Spleen (tissue), 11 donors: ENCODE data around the gene ZNF525. TPM values are rescaled to one million over a fixed set of nuclear protein-coding genes. Genes with fewer than 3 reads are reported as not detected.

Experiments
- DNase-seq: peaks from one replicate; pipeline ENCODE4 v3.0.0-alpha.2; 2020
- H3K27ac ChIP-seq, 8 donors: fragments of 200-600 bp; sonication (generic) in 7 of 8; 1 replicate in 4 of 8; 2 replicates in 4 of 8; pipeline versions ENCODE4 v1.5.0 to v1.8.0; 2016 to 2021; ENCODE audit warnings: inconsistent platforms in 4 of 8, mild to moderate bottlenecking in 4 of 8, moderate library complexity in 1 of 8
- H3K27me3 ChIP-seq, 7 donors: fragments of 200-600 bp; sonication (generic) in 6 of 7; replicated peaks in 1 of 7; 1 replicate in 4 of 7; 2 replicates in 3 of 7; pipeline versions ENCODE4 v1.5.0 to v1.8.0; 2016 to 2021; ENCODE audit warnings: inconsistent platforms in 3 of 7, mild to moderate bottlenecking in 1 of 7
- H3K36me3 ChIP-seq, 6 donors: fragments of 200-600 bp; sonication (generic) in 5 of 6; 1 replicate in 4 of 6; 2 replicates in 2 of 6; pipeline versions ENCODE4 v1.5.0 to v1.8.0; 2016 to 2021; ENCODE audit warnings: inconsistent platforms in 2 of 6
- H3K4me1 ChIP-seq, 6 donors: fragments of 200-600 bp; sonication (generic) in 5 of 6; 1 replicate in 3 of 6; 2 replicates in 3 of 6; pipeline versions ENCODE4 v1.5.0 to v1.8.0; 2016 to 2021; ENCODE audit warnings: inconsistent platforms in 3 of 6
- H3K4me3 ChIP-seq, 8 donors: fragments of 200-600 bp; sonication (generic) in 7 of 8; 1 replicate in 4 of 8; 2 replicates in 4 of 8; pipeline versions ENCODE4 v1.5.0 to v1.8.0; 2016 to 2021; ENCODE audit warnings: inconsistent platforms in 4 of 8, mild to moderate bottlenecking in 4 of 8, moderate library complexity in 2 of 8
- H3K9me3 ChIP-seq, 8 donors: fragments of 200-600 bp; sonication (generic) in 7 of 8; 1 replicate in 4 of 8; 2 replicates in 4 of 8; pipeline versions ENCODE4 v1.5.0 to v1.8.0; 2016 to 2021; ENCODE audit warnings: inconsistent platforms in 4 of 8
- POLR2A ChIP-seq, 3 donors: fragments of 450-650 bp; IDR thresholded peaks; one replicate each; pipeline ENCODE4 v1.5.1; 2017; ENCODE audit warnings: antibody characterized with exemption in 3 of 3, mild to moderate bottlenecking in 1 of 3
- POLR2AphosphoS5 ChIP-seq, 3 donors: sonication (generic); formaldehyde crosslinking; IDR thresholded peaks; one replicate each; pipeline ENCODE4 v1.5.1; 2017; ENCODE audit warnings: antibody characterized with exemption in 3 of 3
- WGBS, 5 donors: extraction: QIAGEN DNeasy Blood & Tissue Kit in 3 of 5; methylation state at CpG; one replicate each; pipeline versions ENCODE4 v1.1.5 to v1.1.7; 2013 to 2018; 5-methylcytosine and 5-hydroxymethylcytosine counted together
- intact Hi-C: fragments of 100-400 bp; cut with DNase I; formaldehyde crosslinking; loops from one replicate; pipeline ENCODE4 v1.15.0; 2023; ENCODE audit warnings: low total_unique reads
- polyA plus RNA-seq, 3 donors: library from polyadenylated mRNA; stranded (reverse); fragments of 200-250 nt; gene quantifications; one replicate each; pipeline ENCODE4 v1.2.1, GENCODE V29; 2013
- total RNA-seq, 7 donors: library from RNA; depleted of rRNA in 3 of 7; stranded (reverse); fragments of >200 nt in 3 of 7; fragmentation: NEBNext Ultra II Directional in 4 of 7; extraction: Animal tissue kit (Norgen Biotek cat#: 25700) in 4 of 7; gene quantifications; one replicate each; pipeline versions ENCODE4 v1.1.0 to v1.2.1, GENCODE V29; 2016 to 2021
- TF ChIP-seq, protein P1 (sequence below), 11 experiments: fragments of 200-600 bp in 7 of 11; fragments of 450-650 bp in 4 of 11; sonication (generic) in 4 of 11; IDR thresholded peaks in 8 of 11; conservative IDR thresholded peaks in 3 of 11; 1 replicate in 7 of 11; 2 replicates in 4 of 11; pipeline versions ENCODE4 v1.4.0 to v1.8.0; 2016 to 2021; ENCODE audit warnings: antibody characterized with exemption in 11 of 11, inconsistent platforms in 4 of 11, mild to moderate bottlenecking in 1 of 11
- donor health status: healthy with polysubstance abuse.
- donor health status: DM: no; HTN: no; CAD: no; lungs with moderate emphysema.
- donor health status: DM: no; HTN: no; CAD: no.
- donor health status: Bipolar disorder and iron deficiency.
- donor health status: healthy.
- donor health status: DM: no; HTN: no; CAD: no.
- donor health status: DM: yes; HTN: yes; CAD: no.

ZNF525 gene
- total and polyA plus RNA-seq, 10 donors: 6.1 to 20.6 (median 10.1) TPM

GRCh38 chr19:53381376-53381775 is 15.9 kb downstream of the ZNF525 start:
- intact Hi-C loops: no loop called here
- H3K9me3 ChIP-seq: peaks cover 13 to 100% (median 100%) of the 10 kb centered on the region in 8 donors
- H3K27ac ChIP-seq: no peak overlapping the region
- peaks cover 11 to 91% (median 63%) of the 10 kb centered on the region in 6 donors for H3K36me3 ChIP-seq
- no peak for TF ChIP-seq POLR2AphosphoS5 (IDR thresholded peaks at IDR 0.05)
- TF ChIP-seq, protein P1, sequence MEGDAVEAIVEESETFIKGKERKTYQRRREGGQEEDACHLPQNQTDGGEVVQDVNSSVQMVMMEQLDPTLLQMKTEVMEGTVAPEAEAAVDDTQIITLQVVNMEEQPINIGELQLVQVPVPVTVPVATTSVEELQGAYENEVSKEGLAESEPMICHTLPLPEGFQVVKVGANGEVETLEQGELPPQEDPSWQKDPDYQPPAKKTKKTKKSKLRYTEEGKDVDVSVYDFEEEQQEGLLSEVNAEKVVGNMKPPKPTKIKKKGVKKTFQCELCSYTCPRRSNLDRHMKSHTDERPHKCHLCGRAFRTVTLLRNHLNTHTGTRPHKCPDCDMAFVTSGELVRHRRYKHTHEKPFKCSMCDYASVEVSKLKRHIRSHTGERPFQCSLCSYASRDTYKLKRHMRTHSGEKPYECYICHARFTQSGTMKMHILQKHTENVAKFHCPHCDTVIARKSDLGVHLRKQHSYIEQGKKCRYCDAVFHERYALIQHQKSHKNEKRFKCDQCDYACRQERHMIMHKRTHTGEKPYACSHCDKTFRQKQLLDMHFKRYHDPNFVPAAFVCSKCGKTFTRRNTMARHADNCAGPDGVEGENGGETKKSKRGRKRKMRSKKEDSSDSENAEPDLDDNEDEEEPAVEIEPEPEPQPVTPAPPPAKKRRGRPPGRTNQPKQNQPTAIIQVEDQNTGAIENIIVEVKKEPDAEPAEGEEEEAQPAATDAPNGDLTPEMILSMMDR (IDR thresholded peaks at IDR 0.05 in 8 of 11, conservative IDR thresholded peaks at IDR 0.05 in 3 of 11): no peak
- no peak for TF ChIP-seq POLR2A (IDR thresholded peaks at IDR 0.05)
- no peak for DNase-seq
- no peak overlapping the region for H3K4me3 ChIP-seq
- WGBS, 5 donors: 89 to 96% (median 95%) methylated on average over 3 of the region's 3 CpGs
- no peaks in the 10 kb centered on the region for H3K27me3 ChIP-seq
- no peaks in the 10 kb centered on the region for H3K4me1 ChIP-seq

DNA sequence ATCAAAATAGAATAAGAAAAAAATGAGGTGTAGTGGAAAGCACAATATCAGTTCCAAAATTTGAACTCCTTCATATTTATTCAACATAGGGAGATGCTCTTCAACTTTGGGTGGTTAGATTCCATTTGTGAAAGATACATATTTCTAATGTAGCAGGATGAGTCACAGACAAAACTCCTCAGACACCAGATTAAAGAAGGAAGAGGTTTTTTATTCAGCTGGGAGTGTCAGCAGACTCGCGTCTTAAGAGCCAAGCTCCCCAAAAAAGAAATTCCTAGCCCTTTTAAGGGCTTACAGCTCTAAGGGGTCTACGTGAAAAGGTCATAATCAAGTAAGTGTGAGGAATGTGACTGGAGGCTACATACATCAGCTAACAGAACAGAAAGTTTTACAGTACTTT is 22.7 kb downstream of the ZNF525 start:
- Histone ChIP-seq H3K4me3 (no peak overlapping the region), H3K36me3 (peaks cover 0 to 39% (median 9%) of the 10 kb centered on the region in 6 donors), H3K27ac (no peak overlapping the region), H3K27me3 (no peaks in the 10 kb centered on the region), H3K9me3 (peaks cover 3 to 97% (median 81%) of the 10 kb centered on the region in 8 donors), H3K4me1 (no peaks in the 10 kb centered on the region)
- intact Hi-C loops: no loop called here
- TF ChIP-seq, protein P1 (IDR thresholded peaks at IDR 0.05 in 8 of 11, conservative IDR thresholded peaks at IDR 0.05 in 3 of 11): no peak
- TF ChIP-seq POLR2A (IDR thresholded peaks at IDR 0.05) (no peak), POLR2AphosphoS5 (IDR thresholded peaks at IDR 0.05) (no peak)
- WGBS, 5 donors: 81 to 91% (median 87%) methylated on average over 3 of the region's 3 CpGs
- DNase-seq: no peak

DNA sequence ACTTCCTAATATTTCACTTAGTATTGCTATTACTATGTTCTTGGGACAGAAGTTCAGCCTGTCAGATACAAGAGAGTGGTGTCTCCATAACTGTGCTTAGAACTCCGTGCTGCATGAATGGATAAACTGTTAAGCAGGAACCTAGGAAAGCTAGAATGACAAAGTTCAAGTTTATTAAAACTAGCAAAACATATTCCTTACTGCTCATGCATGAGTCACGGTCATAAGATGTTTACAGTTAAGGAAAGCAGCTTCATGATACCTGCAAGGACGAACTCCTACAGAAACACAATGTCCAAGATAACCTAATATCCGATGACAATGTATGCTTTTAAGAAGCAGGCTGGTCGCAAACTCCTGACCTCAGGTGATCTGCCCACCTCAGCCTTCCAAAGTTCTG is 23.4 kb downstream of the ZNF525 start:
- 92 to 99% (median 96%) methylated on average over 5 of the region's 5 CpGs for WGBS, 5 donors
- TF ChIP-seq, protein P1 (IDR thresholded peaks at IDR 0.05 in 8 of 11, conservative IDR thresholded peaks at IDR 0.05 in 3 of 11): no peak
- TF ChIP-seq POLR2A (IDR thresholded peaks at IDR 0.05): no peak
- no peak for TF ChIP-seq POLR2AphosphoS5 (IDR thresholded peaks at IDR 0.05)
- Histone ChIP-seq H3K27me3 (no peaks in the 10 kb centered on the region), H3K4me3 (no peak overlapping the region), H3K27ac (no peak overlapping the region), H3K4me1 (peaks cover 0 to under 1% (median 0%) of the 10 kb centered on the region in 6 donors), H3K36me3 (peaks cover 0 to 32% (median 9%) of the 10 kb centered on the region in 6 donors), H3K9me3 (peaks cover 1 to 89% (median 74%) of the 10 kb centered on the region in 8 donors)
- no peak for DNase-seq
- intact Hi-C loops: no loop called here

GRCh38 chr19:53389571-53389970 is 24.1 kb downstream of the ZNF525 start:
- TF ChIP-seq, protein P1 (IDR thresholded peaks at IDR 0.05 in 8 of 11, conservative IDR thresholded peaks at IDR 0.05 in 3 of 11): no peak
- TF ChIP-seq POLR2AphosphoS5 (IDR thresholded peaks at IDR 0.05): no peak
- TF ChIP-seq POLR2A (IDR thresholded peaks at IDR 0.05): no peak
- Histone ChIP-seq H3K36me3 (peaks cover 0 to 28% (median 9%) of the 10 kb centered on the region in 6 donors), H3K4me3 (no peak overlapping the region), H3K9me3 (peaks cover 0 to 83% (median 67%) of the 10 kb centered on the region in 8 donors), H3K4me1 (peaks cover 0 to 7% (median 7%) of the 10 kb centered on the region in 6 donors), H3K27me3 (no peaks in the 10 kb centered on the region), H3K27ac (no peak overlapping the region)
- WGBS, 5 donors: 84 to 89% (median 86%) methylated on average over 8 of the region's 8 CpGs
- intact Hi-C loops: no loop called here
- DNase-seq: no peak
